Memory B cell (primary cell): Measurements from ENCODE around the gene LMNTD2.

Source experiments
- ATAC-seq: fragments of 150-1000 bp; cut with Tn5 transposase; 2 replicates; pipeline ENCODE4 v1.10.0; 2021; ENCODE audit warnings: low read depth, mild to moderate bottlenecking, moderate library complexity
- DNase-seq, 2 donors: peaks; one replicate each; pipeline ENCODE4 v3.0.0; 2022; ENCODE audit warnings: low spot score in 2 of 2
- H3K27ac Mint-ChIP-seq: one replicate; pipeline ENCODE4 v1.8.0; 2022; ENCODE audit warnings: mild to moderate bottlenecking, moderate library complexity, mixed read lengths
- H3K27me3 Mint-ChIP-seq: one replicate; pipeline ENCODE4 v1.8.0; 2022; ENCODE audit warnings: mixed read lengths
- H3K36me3 Mint-ChIP-seq: one replicate; pipeline ENCODE4 v1.8.0; 2022; ENCODE audit warnings: mild to moderate bottlenecking, mixed read lengths
- H3K4me1 Mint-ChIP-seq: one replicate; pipeline ENCODE4 v1.8.0; 2022; ENCODE audit warnings: mixed read lengths
- H3K4me3 Mint-ChIP-seq: one replicate; pipeline ENCODE4 v1.8.0; 2022; ENCODE audit warnings: mild to moderate bottlenecking, moderate library complexity, mixed read lengths
- H3K9me3 Mint-ChIP-seq: one replicate; pipeline ENCODE4 v1.8.0; 2022; ENCODE audit warnings: mixed read lengths

LMNTD2 gene

GRCh38 chr11:596374-596773 is 35.8 kb upstream of the LMNTD2 start:
- Mint-ChIP-seq H3K4me3 (no peak overlapping the region), H3K9me3 (no peaks in the 10 kb centered on the region), H3K36me3 (peaks cover 22% of the 10 kb centered on the region), H3K27me3 (no peaks in the 10 kb centered on the region), H3K4me1 (no peaks in the 10 kb centered on the region), H3K27ac (no peak overlapping the region)
- ATAC-seq (no peak), DNase-seq (no peak)

- no peak overlapping the region for H3K4me3 Mint-ChIP-seq
- peaks cover 22% of the 10 kb centered on the region for H3K36me3 Mint-ChIP-seq
- no peak for DNase-seq
- no peak for ATAC-seq
- H3K4me1 Mint-ChIP-seq: no peaks in the 10 kb centered on the region
- no peaks in the 10 kb centered on the region for H3K9me3 Mint-ChIP-seq
- H3K27me3 Mint-ChIP-seq: no peaks in the 10 kb centered on the region
- H3K27ac Mint-ChIP-seq: no peak overlapping the region
These were observed 34.9 kb upstream of the LMNTD2 start for GRCh38 chr11:595400-595799.

- Mint-ChIP-seq H3K27ac (no peak overlapping the region), H3K4me3 (no peak overlapping the region), H3K27me3 (no peaks in the 10 kb centered on the region), H3K36me3 (peaks cover 28% of the 10 kb centered on the region), H3K9me3 (no peaks in the 10 kb centered on the region), H3K4me1 (no peaks in the 10 kb centered on the region)
- no peak for ATAC-seq
- no peak for DNase-seq
These were observed 32.8 kb upstream of the LMNTD2 start for GRCh38 chr11:593347-593746.

GRCh38 chr11:592918-593317 is 32.4 kb upstream of the LMNTD2 start:
- no peaks in the 10 kb centered on the region for H3K4me1 Mint-ChIP-seq
- no peak overlapping the region for H3K4me3 Mint-ChIP-seq
- DNase-seq: no peak
- ATAC-seq: no peak
- peaks cover 31% of the 10 kb centered on the region for H3K36me3 Mint-ChIP-seq
- no peaks in the 10 kb centered on the region for H3K27me3 Mint-ChIP-seq
- no peak overlapping the region for H3K27ac Mint-ChIP-seq
- H3K9me3 Mint-ChIP-seq: no peaks in the 10 kb centered on the region

- no peak overlapping the region for H3K27ac Mint-ChIP-seq
- DNase-seq: no peak
- H3K27me3 Mint-ChIP-seq: no peaks in the 10 kb centered on the region
- ATAC-seq: no peak
- no peaks in the 10 kb centered on the region for H3K4me1 Mint-ChIP-seq
- no peaks in the 10 kb centered on the region for H3K9me3 Mint-ChIP-seq
- H3K36me3 Mint-ChIP-seq: peaks cover 32% of the 10 kb centered on the region
- no peak overlapping the region for H3K4me3 Mint-ChIP-seq
These were observed 32.0 kb upstream of the LMNTD2 start for GRCh38 chr11:592501-592900.

GRCh38 chr11:590997-591396 is 30.5 kb upstream of the LMNTD2 start:
- H3K4me3 Mint-ChIP-seq: no peak overlapping the region
- DNase-seq: no peak
- no peak for ATAC-seq
- H3K27me3 Mint-ChIP-seq: no peaks in the 10 kb centered on the region
- H3K36me3 Mint-ChIP-seq: peaks cover 34% of the 10 kb centered on the region
- no peaks in the 10 kb centered on the region for H3K4me1 Mint-ChIP-seq
- H3K9me3 Mint-ChIP-seq: no peaks in the 10 kb centered on the region
- no peak overlapping the region for H3K27ac Mint-ChIP-seq

GRCh38 chr11:589798-590197 is 29.3 kb upstream of the LMNTD2 start:
- H3K4me1 Mint-ChIP-seq: no peaks in the 10 kb centered on the region
- H3K9me3 Mint-ChIP-seq: no peaks in the 10 kb centered on the region
- H3K4me3 Mint-ChIP-seq: no peak overlapping the region
- DNase-seq: no peak
- H3K27ac Mint-ChIP-seq: no peak overlapping the region
- H3K36me3 Mint-ChIP-seq: peaks cover 35% of the 10 kb centered on the region
- no peak for ATAC-seq
- H3K27me3 Mint-ChIP-seq: no peaks in the 10 kb centered on the region

- Mint-ChIP-seq H3K27me3 (no peaks in the 10 kb centered on the region), H3K9me3 (no peaks in the 10 kb centered on the region), H3K36me3 (peaks cover 29% of the 10 kb centered on the region), H3K27ac (no peak overlapping the region), H3K4me3 (no peak overlapping the region), H3K4me1 (no peaks in the 10 kb centered on the region)
- ATAC-seq (no peak), DNase-seq (no peak)
These were observed 27.4 kb upstream of the LMNTD2 start for GRCh38 chr11:587978-588380.

- Mint-ChIP-seq H3K27me3 (no peaks in the 10 kb centered on the region), H3K4me1 (no peaks in the 10 kb centered on the region), H3K9me3 (no peaks in the 10 kb centered on the region), H3K27ac (no peak overlapping the region), H3K36me3 (peaks cover 28% of the 10 kb centered on the region), H3K4me3 (no peak overlapping the region)
- no peak for DNase-seq
- ATAC-seq: no peak
These were observed 27.0 kb upstream of the LMNTD2 start for GRCh38 chr11:587546-587945.

- peaks cover 27% of the 10 kb centered on the region for H3K36me3 Mint-ChIP-seq
- no peak for DNase-seq
- ATAC-seq: no peak
- no peaks in the 10 kb centered on the region for H3K9me3 Mint-ChIP-seq
- H3K27ac Mint-ChIP-seq: no peak overlapping the region
- no peaks in the 10 kb centered on the region for H3K27me3 Mint-ChIP-seq
- no peaks in the 10 kb centered on the region for H3K4me1 Mint-ChIP-seq
- no peak overlapping the region for H3K4me3 Mint-ChIP-seq
These were observed 26.1 kb upstream of the LMNTD2 start for GRCh38 chr11:586376-587316.

GRCh38 chr11:584287-584686 is 23.7 kb upstream of the LMNTD2 start:
- ATAC-seq (no peak), DNase-seq (no peak)
- Mint-ChIP-seq H3K4me1 (peaks cover 9% of the 10 kb centered on the region), H3K27me3 (no peaks in the 10 kb centered on the region), H3K9me3 (no peaks in the 10 kb centered on the region), H3K27ac (no peak overlapping the region), H3K4me3 (no peak overlapping the region), H3K36me3 (peaks cover 25% of the 10 kb centered on the region)

GRCh38 chr11:581752-582151 is 21.2 kb upstream of the LMNTD2 start:
- Mint-ChIP-seq H3K4me1 (peaks cover 20% of the 10 kb centered on the region), H3K9me3 (no peaks in the 10 kb centered on the region), H3K4me3 (no peak overlapping the region), H3K27me3 (no peaks in the 10 kb centered on the region), H3K36me3 (peaks cover 14% of the 10 kb centered on the region), H3K27ac (peak overlapping the region; percentile 48)
- ATAC-seq (no peak), DNase-seq (no peak)

- H3K27ac Mint-ChIP-seq: peak overlapping the region; percentile 48
- H3K4me1 Mint-ChIP-seq: peaks cover 20% of the 10 kb centered on the region
- peaks cover 12% of the 10 kb centered on the region for H3K36me3 Mint-ChIP-seq
- no peak overlapping the region for H3K4me3 Mint-ChIP-seq
- no peak for ATAC-seq
- no peak for DNase-seq
- no peaks in the 10 kb centered on the region for H3K27me3 Mint-ChIP-seq
- H3K9me3 Mint-ChIP-seq: no peaks in the 10 kb centered on the region
These were observed 20.8 kb upstream of the LMNTD2 start for GRCh38 chr11:581342-581741.

GRCh38 chr11:579830-580601 is 19.5 kb upstream of the LMNTD2 start:
- H3K9me3 Mint-ChIP-seq: no peaks in the 10 kb centered on the region
- peaks cover 22% of the 10 kb centered on the region for H3K4me1 Mint-ChIP-seq
- H3K36me3 Mint-ChIP-seq: peaks cover 8% of the 10 kb centered on the region
- peaks cover 2% of the 10 kb centered on the region for H3K27me3 Mint-ChIP-seq
- no peak overlapping the region for H3K27ac Mint-ChIP-seq
- ATAC-seq (no peak), DNase-seq (no peak)
- no peak overlapping the region for H3K4me3 Mint-ChIP-seq
